SW480 (cell line): ENCODE data around the gene IL17RD.

Source experiments
- DNase-seq: peaks from one replicate; pipeline ENCODE4 v3.0.0-alpha.2; 2016; ENCODE audit warnings: low spot score

The IL17RD gene

DNA sequence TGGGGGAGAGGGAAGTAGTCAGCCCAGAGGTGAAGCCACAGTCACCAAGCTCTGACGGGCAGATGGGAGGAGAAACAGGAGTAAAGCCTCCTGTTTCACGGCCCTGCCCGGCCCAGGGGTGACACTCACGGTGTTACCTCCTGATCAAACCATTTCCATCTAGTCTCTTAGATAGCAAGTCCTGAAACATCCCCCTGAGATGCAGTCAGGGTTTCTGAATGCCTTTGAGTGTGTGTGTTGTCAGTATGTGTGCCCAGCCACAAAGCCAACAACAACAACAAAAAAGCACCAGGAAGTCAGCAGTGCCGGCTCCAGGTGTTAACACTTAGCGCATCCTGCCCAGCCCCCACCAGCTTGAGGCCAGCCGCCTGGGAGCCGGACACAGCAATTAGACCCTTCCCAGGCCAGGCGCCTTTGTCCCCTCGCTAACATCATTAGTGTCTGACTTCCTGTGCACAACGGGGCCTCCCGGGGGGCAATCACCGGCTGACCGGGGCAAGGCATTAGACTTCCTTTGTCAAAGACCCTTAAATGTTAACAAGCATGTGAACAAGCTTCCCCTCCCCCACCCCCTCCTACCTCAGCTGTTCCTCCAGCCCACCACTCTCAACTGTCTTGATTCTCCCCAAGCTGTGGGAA lies 34.5 kb downstream of the IL17RD start:
- DNase-seq: peak; percentile 41

DNA sequence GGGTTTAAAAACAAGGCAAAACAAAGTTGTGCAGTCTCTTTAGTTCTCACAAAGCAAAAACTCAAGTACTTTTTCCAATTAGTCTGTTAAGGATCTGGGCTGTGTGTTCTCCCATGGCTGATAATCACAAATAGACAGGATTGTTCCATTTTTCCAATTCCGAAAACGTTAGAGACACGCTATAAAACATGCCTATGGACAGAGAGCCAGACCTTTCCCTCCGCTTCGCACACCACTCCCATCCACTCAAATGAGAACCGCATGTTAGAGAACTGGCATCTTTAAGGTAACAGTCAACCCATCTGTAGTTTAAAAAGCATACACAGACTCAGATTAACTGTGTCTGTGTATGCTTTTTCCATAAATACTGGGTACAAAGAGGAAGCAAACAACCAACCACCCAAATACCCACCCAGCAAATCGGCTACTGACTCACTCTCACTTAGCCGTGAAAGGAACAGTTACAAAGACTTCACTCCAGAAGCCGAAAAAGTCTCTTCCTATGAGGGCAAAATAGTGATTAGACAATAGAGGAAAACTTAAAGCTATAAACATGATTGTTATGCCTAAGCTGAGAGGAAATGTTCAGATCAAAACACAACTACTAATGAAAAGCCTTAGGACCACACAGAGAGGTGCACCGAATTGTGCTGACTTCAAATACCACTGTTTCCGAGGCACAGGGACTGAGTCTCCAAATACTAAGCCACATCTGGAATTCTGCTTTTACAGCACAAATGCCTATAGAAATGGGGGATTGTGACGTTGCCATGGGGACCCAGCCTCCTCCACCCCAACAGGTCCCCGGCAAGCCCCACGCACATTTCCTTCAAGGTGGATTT lies 36.1 kb downstream of the IL17RD start:
- no peak for DNase-seq

DNA sequence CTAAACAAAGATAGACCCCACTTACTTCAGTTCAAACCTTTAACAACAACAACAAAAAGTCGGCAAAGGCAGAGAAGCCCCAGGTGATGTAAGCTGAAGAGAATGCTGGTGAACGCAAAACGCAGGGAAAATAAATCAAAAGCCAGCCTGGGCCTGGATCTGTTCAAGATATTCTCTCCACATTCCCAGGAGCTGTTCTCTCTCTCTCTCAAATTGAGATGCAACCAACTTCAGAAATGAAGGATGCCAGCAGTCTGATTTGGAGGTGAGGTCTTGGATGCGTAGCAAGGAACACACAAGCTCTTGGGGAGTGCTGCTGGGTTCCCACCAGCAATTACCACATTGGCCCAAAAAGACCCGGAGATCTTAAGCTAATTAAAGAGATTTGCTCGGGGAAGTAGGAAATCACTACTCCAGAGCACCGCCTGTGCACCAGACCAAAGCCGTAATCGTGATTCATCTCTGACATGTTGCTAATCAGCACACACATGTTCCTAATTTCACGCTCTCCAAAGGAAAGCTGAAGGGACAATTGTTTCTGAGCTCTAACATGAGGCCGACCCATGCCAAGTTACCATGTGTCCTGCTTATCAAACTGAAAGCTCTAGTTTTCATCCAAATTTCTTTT lies 37.1 kb downstream of the IL17RD start:
- no peak for DNase-seq

DNA sequence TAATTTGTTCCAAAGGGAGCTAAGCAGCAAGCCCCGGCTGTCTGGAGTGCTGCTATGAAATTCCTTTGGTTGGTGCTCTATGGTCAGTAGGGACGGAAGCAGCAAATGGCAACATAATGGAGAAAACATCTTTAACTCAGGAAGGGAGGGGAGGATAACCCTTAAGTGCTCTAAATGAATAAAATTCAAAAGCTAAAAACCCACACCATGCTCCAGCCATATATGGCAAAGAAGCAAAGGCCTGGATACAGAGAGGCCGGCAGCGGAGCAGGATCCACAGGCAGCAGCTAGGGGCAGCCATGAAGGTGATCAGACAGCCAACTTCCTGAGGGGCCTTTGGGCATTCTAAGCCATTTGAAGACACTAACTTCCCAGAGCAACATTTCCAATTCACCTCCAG lies 38.9 kb downstream of the IL17RD start:
- no peak for DNase-seq

DNA sequence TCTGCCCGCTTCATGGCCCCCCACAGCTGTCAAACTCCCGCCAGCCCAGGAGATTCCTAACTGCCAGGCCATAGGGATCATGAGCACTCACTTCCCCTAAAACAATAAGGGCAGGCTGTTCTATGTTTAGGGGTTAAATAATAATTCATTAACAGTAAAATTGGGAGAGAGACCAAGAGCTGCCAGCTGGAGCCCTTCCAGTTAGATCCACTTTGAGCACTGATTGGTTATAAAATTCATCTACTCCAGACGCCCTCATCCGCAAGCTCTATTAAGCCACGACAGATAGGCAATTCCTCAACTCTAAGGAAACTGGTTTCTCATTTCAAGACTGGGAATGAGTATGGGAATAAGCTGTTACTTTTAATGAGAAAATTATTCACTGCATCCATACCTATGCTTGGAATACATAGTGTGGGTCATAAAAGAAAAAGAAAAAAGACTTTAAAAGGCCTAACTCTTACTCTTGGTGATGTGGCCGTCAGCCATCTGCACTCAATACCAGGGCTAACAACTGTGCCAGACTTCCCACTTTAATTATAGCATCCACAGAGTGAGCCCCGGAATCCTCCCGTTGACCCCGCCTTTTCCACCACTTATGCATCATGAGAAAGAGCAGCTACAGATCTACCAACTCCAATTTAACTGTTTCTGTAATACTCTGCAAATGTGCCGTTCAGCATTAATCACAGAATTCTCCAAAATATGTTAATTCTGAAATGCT lies 44.5 kb downstream of the IL17RD start:
- no peak for DNase-seq

DNA sequence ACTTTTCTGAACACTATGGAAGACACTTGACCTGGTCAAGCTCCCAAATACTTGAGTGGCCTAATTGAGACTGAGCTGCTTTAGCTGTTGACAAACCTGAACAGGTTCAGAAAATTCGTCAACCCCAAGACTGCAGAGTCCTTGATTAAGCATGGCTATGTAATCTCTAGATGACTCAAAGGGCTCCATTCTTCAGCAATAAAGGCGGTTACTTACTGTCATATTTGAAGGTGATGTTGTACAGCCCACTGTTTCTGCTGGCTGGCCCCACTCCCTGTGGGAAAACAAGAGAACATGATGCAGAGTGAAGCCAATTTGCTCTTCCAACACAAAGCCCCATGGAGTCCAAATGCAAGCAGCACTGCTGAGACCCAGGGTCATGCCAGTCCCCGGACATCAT lies 45.1 kb downstream of the IL17RD start:
- no peak for DNase-seq

DNA sequence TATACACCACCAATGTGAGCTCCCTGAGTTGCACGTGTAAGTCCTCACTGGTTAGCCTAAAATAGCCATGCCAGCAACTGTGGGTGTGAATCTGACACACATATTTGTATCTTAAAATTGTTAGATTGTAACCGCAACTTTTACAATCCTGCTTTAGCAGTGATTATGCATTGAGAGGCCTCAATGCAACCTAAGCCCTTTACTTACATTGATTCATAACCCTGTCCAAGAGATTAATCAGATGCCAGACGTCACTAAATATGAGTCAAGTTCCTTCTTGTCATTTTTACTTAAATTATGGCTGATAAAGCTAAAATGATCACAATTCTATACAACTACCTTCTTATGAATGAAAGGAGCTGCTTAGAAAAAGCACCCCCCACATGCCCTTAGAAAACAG lies 46.9 kb downstream of the IL17RD start:
- no peak for DNase-seq

DNA sequence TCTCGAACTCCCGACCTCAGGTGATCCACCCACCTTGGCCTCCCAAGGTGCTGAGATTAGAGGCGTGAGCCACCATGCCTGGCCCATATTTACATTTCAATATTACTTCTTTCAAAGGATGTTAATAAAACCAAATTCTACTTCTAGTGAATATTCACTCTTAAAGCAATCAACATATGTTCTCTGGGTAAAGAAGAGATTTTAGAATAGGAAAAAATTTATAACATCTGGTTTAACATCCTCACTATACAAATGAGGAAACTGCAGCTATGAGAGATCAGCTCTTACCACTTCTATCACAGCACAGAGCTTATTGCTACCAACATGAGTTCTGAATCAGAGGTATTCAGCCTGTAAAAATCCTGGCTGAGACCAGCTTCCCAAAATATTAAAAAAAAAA lies 48.7 kb downstream of the IL17RD start:
- DNase-seq: no peak

DNA sequence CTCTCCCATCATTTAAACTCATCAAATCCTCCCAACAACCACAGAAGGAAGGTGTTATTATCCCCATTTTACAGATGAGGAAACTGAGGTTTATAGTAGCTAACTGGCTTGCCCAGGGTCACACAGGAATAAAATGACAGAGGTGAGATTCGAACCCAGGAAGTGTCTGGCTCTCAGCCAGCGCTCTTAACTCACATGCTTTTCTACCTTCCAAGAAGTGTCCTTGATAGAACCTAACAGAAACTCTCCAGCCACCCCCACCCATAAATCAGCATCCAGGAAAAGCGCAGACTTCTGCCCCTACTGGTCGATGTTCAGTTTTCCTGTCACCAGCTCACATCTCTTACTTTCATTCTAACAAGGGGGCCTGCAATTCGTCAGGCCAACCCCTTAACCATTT lies 52.9 kb downstream of the IL17RD start:
- DNase-seq: no peak

DNA sequence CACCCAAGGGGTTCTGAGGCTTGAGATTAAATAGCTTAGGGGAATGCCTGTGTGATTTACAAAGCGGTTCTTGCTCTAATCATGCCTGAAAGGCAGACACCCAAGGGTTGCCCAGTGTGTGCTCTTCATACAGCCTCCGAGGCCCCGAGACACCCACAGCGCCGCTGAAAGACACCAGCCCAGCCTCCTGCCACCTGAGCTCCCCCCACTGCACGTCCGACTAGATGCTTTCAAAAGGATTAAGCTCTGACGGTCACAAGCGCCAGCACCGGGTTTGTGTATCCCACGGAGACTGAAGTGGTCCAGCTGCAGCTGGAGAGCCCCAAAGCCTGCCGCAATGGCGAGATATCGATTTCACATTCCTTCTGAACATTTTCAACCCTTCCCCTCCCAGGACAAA lies 54.4 kb downstream of the IL17RD start:
- DNase-seq: no peak

DNA sequence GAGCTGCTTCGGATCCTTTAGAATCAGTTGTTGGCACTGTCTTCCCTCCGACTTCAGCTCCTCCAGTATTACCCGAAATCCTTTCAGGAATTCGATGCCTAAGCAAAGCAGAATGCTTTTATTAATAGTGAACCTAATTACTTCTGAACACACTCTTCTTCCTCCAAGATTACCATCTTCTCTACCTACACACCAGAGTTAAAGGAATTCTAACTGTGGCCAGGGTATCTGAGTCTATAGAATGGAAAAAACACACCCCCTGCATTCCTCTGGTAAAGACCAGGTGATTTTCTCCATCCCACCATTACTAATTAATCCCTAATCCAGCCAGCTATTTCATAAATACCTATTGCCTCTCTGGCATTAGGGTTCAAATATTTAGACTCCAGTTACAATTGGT lies 54.9 kb downstream of the IL17RD start:
- DNase-seq: no peak

DNA sequence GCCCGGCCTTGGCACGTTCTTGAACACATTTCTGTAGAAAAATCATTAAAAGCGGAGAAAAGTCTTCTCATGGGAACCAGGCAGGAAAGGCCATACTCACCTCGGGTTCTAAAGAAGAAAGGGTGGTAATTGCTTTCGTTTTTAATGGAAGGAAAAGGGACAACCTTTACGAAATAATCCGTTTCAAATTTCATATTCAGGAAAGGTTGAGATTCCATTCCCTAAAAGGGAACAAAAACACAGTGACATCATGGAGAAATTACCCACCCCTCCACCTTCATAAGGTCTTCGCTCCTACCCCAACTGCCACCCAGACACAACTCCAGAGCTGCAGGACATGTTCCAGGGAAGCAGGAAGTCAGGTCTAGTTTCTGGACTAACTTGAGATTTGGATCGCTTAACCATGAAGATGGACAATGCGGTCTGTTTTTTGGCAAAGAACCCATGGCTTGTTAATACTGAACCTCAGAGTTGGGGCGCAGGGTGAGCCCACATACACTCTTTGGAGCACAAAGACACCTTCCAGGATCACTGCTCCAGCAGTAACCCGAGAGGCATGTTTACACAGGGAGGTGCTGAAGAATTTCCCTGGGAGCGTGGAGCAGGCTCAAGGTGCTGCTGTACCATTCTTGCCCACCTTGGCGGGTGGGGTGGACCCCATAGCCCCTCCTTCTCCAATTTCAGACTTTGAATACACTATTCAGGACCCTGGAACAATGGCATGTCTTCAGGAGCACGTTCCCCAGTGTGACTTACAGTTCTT lies 55.5 kb downstream of the IL17RD start:
- no peak for DNase-seq

DNA sequence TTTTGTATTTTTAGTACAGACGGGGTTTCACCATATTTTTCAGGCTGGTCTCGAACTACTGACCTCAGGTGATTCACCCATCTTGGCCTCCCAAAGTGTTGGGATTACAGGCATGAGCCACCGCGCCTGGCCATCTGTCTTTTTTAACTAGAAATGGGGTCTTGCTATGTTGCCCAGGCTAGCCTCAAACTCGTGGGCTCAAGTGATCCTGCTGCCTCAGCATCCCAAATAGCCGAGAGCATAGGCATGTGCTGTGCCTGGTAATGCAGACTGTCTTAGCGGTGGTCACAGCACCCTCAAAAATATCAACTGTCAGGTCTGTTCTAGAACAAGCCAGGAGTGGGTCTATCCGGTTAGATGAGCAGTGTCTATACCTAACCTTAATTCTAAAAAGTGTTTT lies 56.5 kb downstream of the IL17RD start:
- no peak for DNase-seq

DNA sequence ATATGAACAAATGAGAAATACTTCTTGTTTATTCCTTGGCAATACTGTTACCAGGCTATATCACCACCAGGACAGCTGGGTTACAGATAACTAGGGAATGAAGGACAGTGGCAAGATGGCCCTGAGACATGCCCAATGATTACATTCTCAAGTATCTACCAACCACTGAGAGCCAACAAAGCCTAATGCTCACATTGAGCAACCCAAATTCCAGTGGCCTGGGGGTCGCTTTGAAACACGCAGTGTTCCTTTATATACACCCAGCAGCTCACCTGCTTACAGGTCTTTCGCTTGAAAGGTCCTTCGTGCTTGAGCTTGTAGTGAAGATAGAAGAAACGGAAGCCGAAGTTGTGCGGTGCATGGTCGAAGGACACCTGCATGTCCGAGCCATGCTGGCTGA lies 59.6 kb downstream of the IL17RD start:
- DNase-seq: no peak

DNA sequence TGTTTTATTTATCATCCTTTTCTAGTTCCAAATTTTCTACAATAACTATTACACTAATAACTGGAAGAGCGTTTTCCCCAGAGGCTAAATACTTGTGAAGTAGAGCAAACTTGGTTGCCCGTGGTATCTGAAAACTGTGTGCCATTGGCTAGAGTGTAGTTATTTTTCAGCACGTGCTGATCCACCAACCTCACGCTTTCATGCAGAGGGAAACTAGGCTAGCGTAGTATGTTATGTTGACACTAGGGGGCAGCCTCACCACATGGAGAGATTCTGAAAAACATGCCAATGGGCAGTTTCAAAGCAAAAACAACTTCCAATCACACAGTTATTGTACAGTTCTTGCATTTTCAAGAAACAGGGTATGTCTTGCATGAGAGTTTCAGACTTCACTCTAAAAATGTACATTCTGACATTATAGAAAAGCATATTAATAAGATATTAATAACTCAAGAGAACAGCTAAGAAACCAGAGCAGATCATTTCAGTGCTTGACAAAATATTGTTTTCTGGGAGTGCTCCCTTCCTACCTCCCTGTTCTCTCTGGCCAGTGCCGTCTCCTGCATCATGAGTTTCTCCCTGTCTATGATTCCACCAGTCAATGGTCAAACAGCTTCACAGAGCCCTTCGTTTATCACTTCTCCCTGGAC lies 65.0 kb downstream of the IL17RD start:
- DNase-seq: peak; percentile 56

DNA sequence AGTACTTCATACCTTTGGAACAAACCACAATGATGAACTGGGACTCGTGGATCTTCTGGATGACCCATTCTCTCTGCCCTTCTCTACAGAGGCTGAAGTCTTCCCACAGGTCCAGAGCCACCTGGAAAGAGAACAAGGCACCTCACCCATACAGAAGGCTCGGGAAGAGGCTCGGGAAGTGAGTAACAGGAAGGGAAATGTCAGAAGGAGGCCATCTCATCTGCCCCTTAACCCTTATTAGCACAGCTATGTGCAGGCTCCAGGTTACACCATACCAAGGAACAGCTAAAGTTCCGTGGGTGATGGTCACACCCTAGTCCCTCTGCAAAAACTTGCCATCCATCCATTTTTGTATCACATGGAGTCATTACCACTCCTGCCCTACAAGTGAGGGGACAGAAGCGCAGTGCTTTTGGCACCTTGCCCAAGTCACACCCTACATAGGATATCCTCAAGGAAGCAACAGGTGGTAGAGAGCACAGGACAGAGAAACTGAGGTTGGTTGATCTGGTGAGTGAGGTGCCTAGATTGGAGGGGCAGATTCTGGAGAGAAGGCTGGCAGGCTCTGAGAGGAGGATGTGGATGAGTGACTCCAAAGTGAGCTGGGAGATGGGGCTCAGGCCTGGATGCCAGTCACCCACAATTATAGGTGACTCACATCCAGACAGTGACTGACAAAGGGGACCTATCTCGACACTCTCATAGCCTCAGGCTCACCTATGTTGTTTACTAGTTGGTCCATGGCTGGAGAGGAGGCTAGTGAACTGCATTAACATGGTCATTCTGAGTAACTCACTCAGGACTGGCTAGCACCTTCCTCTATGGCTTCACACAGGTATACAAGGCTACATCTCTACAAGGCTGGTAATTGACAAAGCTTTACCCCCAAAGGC lies 66.5 kb downstream of the IL17RD start:
- no peak for DNase-seq

DNA sequence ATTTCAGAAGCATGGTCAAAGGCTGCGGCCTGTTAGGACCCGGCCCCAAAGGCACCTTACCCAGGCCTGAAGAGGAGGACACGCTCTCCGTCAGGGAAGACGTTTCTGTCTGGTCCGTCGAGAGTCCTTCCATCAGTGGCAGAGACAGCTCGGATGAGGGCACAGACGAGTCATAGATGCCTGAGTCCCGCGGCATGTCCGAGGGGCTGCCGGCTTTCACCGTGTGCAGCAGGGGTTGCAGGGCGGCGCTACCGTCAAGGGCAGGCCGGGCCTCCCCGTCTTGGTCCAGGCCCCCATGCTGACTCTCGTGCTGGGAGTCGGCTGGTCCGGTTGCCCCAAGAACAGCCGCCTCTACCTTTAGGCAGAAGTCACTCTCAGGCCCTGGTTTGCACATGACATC lies 67.6 kb downstream of the IL17RD start:
- DNase-seq: no peak

DNA sequence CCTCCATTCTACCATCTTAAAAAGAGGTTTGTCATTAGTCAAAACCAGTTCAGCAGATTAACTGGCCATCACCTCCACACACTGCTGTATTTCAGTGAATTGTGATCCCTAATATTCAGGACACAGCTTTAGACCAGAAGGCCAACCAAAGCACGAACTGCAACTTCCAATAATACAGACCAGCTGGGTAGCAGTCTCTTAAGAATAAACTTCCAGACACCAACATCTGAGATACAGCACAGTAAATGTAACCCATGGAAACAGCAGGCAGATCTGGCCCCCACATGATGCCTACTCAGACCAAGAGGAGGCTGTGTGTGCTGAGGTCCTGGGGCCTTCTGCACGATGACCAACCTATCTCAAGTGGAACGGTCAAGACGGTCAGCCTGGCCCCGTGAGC lies 69.8 kb downstream of the IL17RD start:
- no peak for DNase-seq

DNA sequence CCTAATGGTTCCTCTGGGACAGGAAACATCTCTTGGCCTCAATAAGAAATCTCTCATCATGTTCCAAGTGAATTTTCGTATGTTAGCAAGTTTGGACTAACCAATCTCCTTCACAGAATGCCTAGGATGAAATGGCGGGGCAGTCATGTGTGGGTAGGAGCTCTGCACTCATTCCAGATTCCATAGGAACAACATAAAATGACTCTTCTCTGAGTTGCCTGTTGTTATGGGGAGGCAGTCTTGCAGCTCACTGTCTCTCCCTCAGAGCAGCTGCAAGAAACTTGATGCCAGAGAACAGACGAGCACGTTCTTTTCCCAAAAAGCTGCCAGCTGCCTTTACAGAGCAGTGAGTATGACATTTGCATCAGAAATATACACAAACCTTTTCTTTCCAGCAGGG lies 70.6 kb downstream of the IL17RD start:
- DNase-seq: no peak

DNA sequence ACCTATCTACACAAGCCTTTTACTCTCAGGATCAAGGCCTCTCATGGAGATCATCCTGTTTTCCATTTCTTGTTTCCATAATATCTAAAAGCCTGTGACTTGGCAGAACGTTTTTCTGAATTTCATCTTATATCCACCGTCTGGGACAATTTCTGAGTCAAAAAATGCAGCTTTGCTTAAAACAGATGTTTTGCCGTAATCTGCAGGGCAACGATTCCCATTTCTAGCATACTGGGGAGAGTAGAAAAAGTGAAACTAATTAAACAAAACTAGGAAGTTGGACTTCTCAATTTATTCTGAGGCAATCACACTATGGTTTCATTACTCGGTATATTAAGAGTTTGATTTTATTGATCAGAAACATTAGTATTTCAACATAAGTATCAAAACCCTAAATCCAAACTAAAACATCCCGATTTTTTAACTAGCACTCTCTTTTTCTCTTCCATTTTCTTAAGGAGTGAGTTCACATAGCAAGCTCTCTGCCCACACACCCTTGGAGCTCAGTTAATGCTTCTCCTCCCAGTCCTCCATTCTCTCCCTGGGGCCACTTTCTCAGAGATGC lies 71.1 kb downstream of the IL17RD start:
- no peak for DNase-seq
